ENCODE data around the gene ILK.

GRCh38 chr11:6603287-6604080 lies at the start of gene ILK, which contains the start of gene RRP8:
- TF ChIP-seq CTCF (IDR thresholded peaks at IDR 0.05; ENCODE audit: poor library complexity) (peak; percentile 12), EZH2 (IDR thresholded peaks at IDR 0.05; ENCODE audit: borderline replicate concordance) (no peak), EZH2phosphoT487 (IDR thresholded peaks at IDR 0.05; ENCODE audit: low read depth, severe bottlenecking, unreplicated experiment) (no peak)
